HFFc6 (cell line): ENCODE data around the gene DLX5. TPM values are rescaled to one million over a fixed set of nuclear protein-coding genes. Genes with fewer than 3 reads are reported as not detected.

ENCODE experiments used
- DNase-seq: peaks from one replicate; pipeline ENCODE4 v3.0.0-alpha.2; 2018
- H3K27ac Mint-ChIP-seq: 2 replicates; pipeline ENCODE4 v1.8.0; 2020; ENCODE audit warnings: mild to moderate bottlenecking, mixed read lengths
- H3K27me3 Mint-ChIP-seq: 2 replicates; pipeline ENCODE4 v1.8.0; 2021; ENCODE audit warnings: mild to moderate bottlenecking, moderate library complexity, mixed read lengths; ENCODE audit not compliant: insufficient read depth
- H3K36me3 Mint-ChIP-seq: 2 replicates; pipeline ENCODE4 v1.8.0; 2021; ENCODE audit warnings: low read depth, mixed read lengths
- H3K4me1 Mint-ChIP-seq: 2 replicates; pipeline ENCODE4 v1.8.0; 2020; ENCODE audit warnings: low read depth, mixed read lengths
- H3K4me3 Mint-ChIP-seq: 2 replicates; pipeline ENCODE4 v1.8.0; 2020; ENCODE audit warnings: mild to moderate bottlenecking, moderate library complexity, mixed read lengths
- H3K9me3 Mint-ChIP-seq: 2 replicates; pipeline ENCODE4 v1.8.0; 2020; ENCODE audit warnings: mild to moderate bottlenecking, mixed read lengths
- total RNA-seq, 6 experiments: library from RNA; stranded (reverse); fragmentation: NEBNext Ultra II Directional; extraction: Animal tissue kit (Norgen Biotek cat#: 25700); gene quantifications; 2 replicates in 1 of 6; 3 replicates in 5 of 6; pipeline ENCODE4 v1.2.3, GENCODE V29; 2021
- TF ChIP-seq, protein P1 (sequence below): fragments of 200-600 bp; sonication (generic); IDR thresholded peaks from 2 replicates; pipeline ENCODE4 v1.5.0; 2021; ENCODE audit warnings: antibody characterized with exemption, mild to moderate bottlenecking

DLX5 gene
- total RNA-seq, 6 experiments from 2014 or later, result not detected

DNA sequence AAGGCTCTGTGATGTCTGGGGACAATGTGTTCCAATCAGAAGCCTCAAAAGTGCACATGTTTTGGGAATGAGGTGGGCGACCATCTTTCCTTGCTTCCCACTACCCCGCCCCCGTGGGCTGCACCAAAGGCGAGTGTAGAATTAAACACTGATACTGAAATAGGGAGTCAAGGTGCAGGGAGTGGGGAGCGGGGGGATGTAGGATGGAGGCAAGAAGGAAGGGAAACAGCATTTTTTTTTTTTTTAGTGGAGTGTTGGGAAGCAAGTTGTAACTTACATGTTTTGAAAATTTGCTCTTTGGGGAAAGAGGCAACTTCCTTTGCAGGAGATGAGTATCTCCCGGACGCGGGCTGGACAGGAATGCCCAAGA is 484 bp upstream of the DLX5 start:
- peaks cover 56% of the 10 kb centered on the region for H3K27me3 Mint-ChIP-seq

DNA sequence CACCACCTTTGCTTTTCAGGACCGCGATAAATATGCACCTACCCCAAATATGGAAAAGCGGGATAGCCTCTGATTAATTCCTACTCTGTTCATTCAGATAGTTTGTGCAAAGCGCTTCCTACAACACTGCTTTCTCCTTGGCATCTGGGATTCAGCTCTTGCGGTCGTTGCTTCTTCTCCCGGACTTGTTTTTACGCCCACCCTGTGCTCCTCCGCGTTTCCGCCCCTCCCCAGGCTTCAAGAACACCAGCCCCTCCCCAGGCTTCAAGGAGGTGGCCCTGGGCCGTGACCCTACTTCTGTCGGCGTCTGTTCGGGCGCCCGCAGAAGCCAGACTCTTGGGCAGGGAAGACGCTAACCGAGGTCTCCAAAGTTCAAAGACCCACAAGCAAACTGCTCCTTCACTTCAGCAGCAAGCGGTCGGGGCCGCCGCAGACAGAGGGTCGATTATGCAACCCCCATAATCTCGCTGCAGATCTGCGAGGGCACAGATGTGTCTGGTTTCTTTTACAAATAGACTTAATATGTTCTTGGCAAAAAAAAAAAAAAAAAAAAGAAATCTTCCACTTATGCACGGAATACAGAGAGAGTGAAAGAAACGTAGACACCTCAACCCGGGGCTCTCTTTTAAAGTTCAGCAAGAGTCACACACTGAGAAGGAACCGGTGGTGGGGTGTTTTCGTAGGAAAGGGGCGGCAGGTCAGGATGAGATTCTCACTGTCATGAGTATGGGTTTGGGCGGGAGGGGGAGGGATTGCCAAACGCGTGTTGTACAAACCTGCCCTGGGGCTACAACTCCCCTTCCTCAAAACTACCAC is 1.9 kb downstream of the DLX5 start:
- TF ChIP-seq, protein P1, sequence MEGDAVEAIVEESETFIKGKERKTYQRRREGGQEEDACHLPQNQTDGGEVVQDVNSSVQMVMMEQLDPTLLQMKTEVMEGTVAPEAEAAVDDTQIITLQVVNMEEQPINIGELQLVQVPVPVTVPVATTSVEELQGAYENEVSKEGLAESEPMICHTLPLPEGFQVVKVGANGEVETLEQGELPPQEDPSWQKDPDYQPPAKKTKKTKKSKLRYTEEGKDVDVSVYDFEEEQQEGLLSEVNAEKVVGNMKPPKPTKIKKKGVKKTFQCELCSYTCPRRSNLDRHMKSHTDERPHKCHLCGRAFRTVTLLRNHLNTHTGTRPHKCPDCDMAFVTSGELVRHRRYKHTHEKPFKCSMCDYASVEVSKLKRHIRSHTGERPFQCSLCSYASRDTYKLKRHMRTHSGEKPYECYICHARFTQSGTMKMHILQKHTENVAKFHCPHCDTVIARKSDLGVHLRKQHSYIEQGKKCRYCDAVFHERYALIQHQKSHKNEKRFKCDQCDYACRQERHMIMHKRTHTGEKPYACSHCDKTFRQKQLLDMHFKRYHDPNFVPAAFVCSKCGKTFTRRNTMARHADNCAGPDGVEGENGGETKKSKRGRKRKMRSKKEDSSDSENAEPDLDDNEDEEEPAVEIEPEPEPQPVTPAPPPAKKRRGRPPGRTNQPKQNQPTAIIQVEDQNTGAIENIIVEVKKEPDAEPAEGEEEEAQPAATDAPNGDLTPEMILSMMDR, result no peak
- Mint-ChIP-seq H3K4me3 (no peak overlapping the region), H3K36me3 (peaks cover 9% of the 10 kb centered on the region; the same call in 1 of the 2 replicates), H3K9me3 (peaks cover 4% of the 10 kb centered on the region; the same call in 1 of the 2 replicates), H3K27me3 (peaks cover 73% of the 10 kb centered on the region), H3K4me1 (peaks cover 22% of the 10 kb centered on the region), H3K27ac (no peak overlapping the region)
- DNase-seq, result no peak

More for the DNA sequence above, 484 bp upstream of the DLX5 start:
- no peak overlapping the region; the same call in 1 of the 2 replicates for H3K4me3 Mint-ChIP-seq
- peaks cover 22% of the 10 kb centered on the region for H3K4me1 Mint-ChIP-seq
- DNase-seq, result no peak
- TF ChIP-seq, protein P1, result no peak
- H3K27ac Mint-ChIP-seq, result no peak overlapping the region
- peaks cover 4% of the 10 kb centered on the region; the same call in 1 of the 2 replicates for H3K9me3 Mint-ChIP-seq
- peaks cover 9% of the 10 kb centered on the region; the same call in 1 of the 2 replicates for H3K36me3 Mint-ChIP-seq

- peaks cover 14% of the 10 kb centered on the region for H3K4me1 Mint-ChIP-seq
- H3K9me3 Mint-ChIP-seq, result peaks cover 4% of the 10 kb centered on the region; the same call in 1 of the 2 replicates
- peaks cover 9% of the 10 kb centered on the region; the same call in 1 of the 2 replicates for H3K36me3 Mint-ChIP-seq
- H3K4me3 Mint-ChIP-seq, result no peak overlapping the region
- peaks cover 80% of the 10 kb centered on the region for H3K27me3 Mint-ChIP-seq
- no peak overlapping the region for H3K27ac Mint-ChIP-seq
- DNase-seq, result no peak
- TF ChIP-seq, protein P1, result no peak
Measured at GRCh38 chr7:97021747-97022490, 2.7 kb downstream of the DLX5 start.

DNA sequence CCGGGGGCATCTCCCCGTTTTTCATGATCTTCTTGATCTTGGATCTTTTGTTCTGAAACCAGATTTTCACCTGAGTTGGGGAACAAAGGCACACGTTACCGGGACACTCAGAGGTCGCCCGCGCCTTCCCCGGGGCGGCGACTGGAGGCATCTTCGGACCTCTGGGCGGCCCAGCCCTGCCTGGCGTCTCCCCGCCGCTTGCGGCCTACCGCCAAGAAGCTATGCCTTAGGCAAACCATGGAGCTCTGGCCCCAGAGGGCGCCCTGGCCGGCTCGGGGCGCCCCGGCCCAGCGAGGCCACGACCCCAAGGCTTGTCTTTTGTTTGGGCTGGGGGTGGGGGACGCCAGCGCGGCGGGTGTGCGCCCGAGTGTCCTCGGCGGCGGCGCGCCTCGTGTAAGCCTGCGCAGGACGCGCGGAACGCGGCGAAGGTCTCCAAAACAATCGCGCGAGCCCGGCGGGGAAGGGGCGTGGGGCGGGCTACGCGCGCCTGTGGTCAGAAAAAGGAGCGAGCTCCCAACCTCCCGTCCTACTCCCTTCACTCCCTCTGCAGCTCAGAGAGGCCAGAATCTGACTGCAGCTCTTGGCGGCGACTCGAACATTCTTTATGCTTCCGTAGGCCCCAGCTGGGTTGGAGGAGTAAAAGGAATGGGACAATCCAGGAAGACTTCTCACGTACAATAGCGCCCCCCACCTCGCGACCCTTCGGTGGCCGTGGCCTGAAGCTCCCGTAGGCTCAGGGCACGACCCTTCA is 3.5 kb downstream of the DLX5 start:
- Mint-ChIP-seq H3K36me3 (peaks cover 9% of the 10 kb centered on the region; the same call in 1 of the 2 replicates), H3K27ac (no peak overlapping the region), H3K27me3 (peaks cover 82% of the 10 kb centered on the region), H3K4me1 (peaks cover 10% of the 10 kb centered on the region; the same call in 1 of the 2 replicates), H3K9me3 (peaks cover 4% of the 10 kb centered on the region; the same call in 1 of the 2 replicates), H3K4me3 (no peak overlapping the region)
- TF ChIP-seq, protein P1, result no peak
- DNase-seq, result no peak

DNA sequence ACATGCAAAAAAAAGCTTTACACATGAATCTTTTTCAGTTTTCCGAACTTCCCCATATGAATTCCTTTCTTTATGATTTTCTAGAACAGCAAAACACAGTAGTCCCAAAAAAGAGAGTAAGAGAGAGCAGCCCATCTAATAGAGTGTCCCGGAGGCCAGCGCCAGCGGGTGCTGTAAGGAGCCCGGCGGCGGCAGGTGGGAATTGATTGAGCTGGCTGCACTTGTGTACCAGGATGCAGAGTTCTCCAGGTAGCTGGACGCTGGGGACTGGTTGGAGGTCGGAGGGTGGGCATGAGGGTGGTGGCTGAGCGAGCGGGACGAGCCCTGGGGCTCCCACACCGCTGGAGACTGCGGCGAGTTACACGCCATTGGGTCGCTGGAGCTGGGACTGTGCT is 4.0 kb downstream of the DLX5 start:
- Mint-ChIP-seq H3K27me3 (peaks cover 82% of the 10 kb centered on the region), H3K36me3 (peaks cover 9% of the 10 kb centered on the region; the same call in 1 of the 2 replicates), H3K27ac (no peak overlapping the region), H3K4me1 (peaks cover 10% of the 10 kb centered on the region; the same call in 1 of the 2 replicates), H3K9me3 (peaks cover 4% of the 10 kb centered on the region; the same call in 1 of the 2 replicates), H3K4me3 (no peak overlapping the region)
- no peak for DNase-seq
- TF ChIP-seq, protein P1, result no peak
